ENCODE results near the gene CADM2.

GRCh38 chr3:85376131-85376530, 417.3 kb downstream of the CADM2 start:
- no peak for TF ChIP-seq CTCF (IDR thresholded peaks at IDR 0.05; ENCODE audit: insufficient read depth, low read depth, low read length)
- no peak for TF ChIP-seq EZH2 (IDR thresholded peaks at IDR 0.05; ENCODE audit: insufficient read depth, low read length)
